SU-DHL-6 (cell line): ENCODE data around the gene ADNP.

Source experiments
- CTCF ChIP-seq: fragments of 200-600 bp; sonication (generic); IDR thresholded peaks from one replicate; pipeline ENCODE4 v1.5.1; 2017; ENCODE audit warnings: antibody characterized with exemption, mild to moderate bottlenecking, low read length, moderate library complexity; ENCODE audit not compliant: insufficient read depth, poor library complexity, severe bottlenecking
- EZH2phosphoT487 ChIP-seq: fragments of 200-600 bp; sonication (generic), shearing (Covaris generic); conservative IDR thresholded peaks from 2 replicates; pipeline ENCODE4 v1.6.1; 2018; ENCODE audit warnings: mild to moderate bottlenecking, antibody characterized with exemption, low read length, moderate library complexity, mixed read lengths

- TF ChIP-seq CTCF, result no peak
- no peak for TF ChIP-seq EZH2phosphoT487
These were observed 60.6 kb downstream of the ADNP start for GRCh38 chr20:50870561-50871161.
